B cell (primary cell): ENCODE measurements around the gene ATXN2L. TPM values are rescaled to one million over a fixed set of nuclear protein-coding genes. Genes with fewer than 3 reads are reported as not detected.

Experiments
- ATAC-seq: fragments of 200-7000 bp; cut with Tn5 transposase; one replicate; pipeline ENCODE4 v1.10.0; 2021; ENCODE audit warnings: low read depth, mild to moderate bottlenecking, moderate number of reproducible peaks, moderate library complexity
- CTCF ChIA-PET: fragments of 350-600 bp; sonication (Branson Sonifier 250); formaldehyde crosslinking; loops from one replicate; lab custom pipeline; 2021; ENCODE audit warnings: antibody characterized with exemption, inconsistent platforms; lab: Charles Lee
- POLR2A ChIA-PET: fragments of 350-600 bp; sonication (Branson Sonifier 250); formaldehyde crosslinking; loops from one replicate; lab custom pipeline; 2021; ENCODE audit warnings: antibody characterized with exemption; lab: Charles Lee
- DNase-seq: peaks from one replicate; pipeline ENCODE4 v3.0.0; 2013
- H2AFZ ChIP-seq: 2 replicates; pipeline ENCODE4 v1.6.1; 2012; ENCODE audit warnings: mild to moderate bottlenecking, low read depth, low read length; ENCODE audit not compliant: insufficient read depth, poor library complexity, severe bottlenecking
- H3K27ac ChIP-seq, 2 donors: 1 replicate in 1 of 2; 2 replicates in 1 of 2; pipeline ENCODE4 v1.5.1; 2012 to 2013; ENCODE audit warnings: low read length in 2 of 2, mild to moderate bottlenecking in 2 of 2, moderate library complexity in 1 of 2
- H3K27me3 ChIP-seq, 4 experiments: fragments of 200-600 bp in 1 of 4; sonication (generic) in 1 of 4; replicated peaks in 1 of 4; 1 replicate in 2 of 4; 2 replicates in 2 of 4; pipeline versions ENCODE4 v1.6.1 to v1.7.0; 2013 to 2016; ENCODE audit warnings: low read length in 3 of 4, mild to moderate bottlenecking in 2 of 4, mixed read lengths in 1 of 4, moderate library complexity in 1 of 4; ENCODE audit not compliant: insufficient read depth in 4 of 4, control insufficient read depth in 3 of 4; ENCODE audit errors: control extremely low read depth in 1 of 4
- H3K36me3 ChIP-seq, 2 experiments: replicated peaks in 1 of 2; 1 replicate in 1 of 2; 2 replicates in 1 of 2; pipeline versions ENCODE4 v1.6.1 to v1.7.1; 2013; ENCODE audit warnings: low read length in 1 of 2; ENCODE audit not compliant: insufficient read depth in 2 of 2, control insufficient read depth in 1 of 2; ENCODE audit errors: control extremely low read depth in 1 of 2, extremely low read depth in 1 of 2
- H3K4me1 ChIP-seq, 2 donors: fragments of 200-600 bp in 1 of 2; sonication (generic) in 1 of 2; 1 replicate in 1 of 2; 2 replicates in 1 of 2; pipeline versions ENCODE4 v1.5.1 to v1.6.1; 2013 to 2017; ENCODE audit warnings: low read length in 2 of 2; ENCODE audit not compliant: control insufficient read depth in 2 of 2, insufficient read depth in 2 of 2
- H3K4me2 ChIP-seq: replicated peaks from 2 replicates; pipeline ENCODE3; 2012; ENCODE audit warnings: mild to moderate bottlenecking, low read depth, low read length; ENCODE audit not compliant: poor library complexity, severe bottlenecking
- H3K4me3 ChIP-seq, 5 experiments: fragments of 200-600 bp in 1 of 5; sonication (generic) in 1 of 5; 1 replicate in 3 of 5; 2 replicates in 2 of 5; pipeline versions ENCODE4 v1.5.1 to v1.7.0; 2011 to 2016; ENCODE audit warnings: low read length in 4 of 5, mild to moderate bottlenecking in 4 of 5, low read depth in 2 of 5, control low read depth in 1 of 5, moderate library complexity in 1 of 5; ENCODE audit not compliant: insufficient read depth in 1 of 5; ENCODE audit errors: control extremely low read depth in 1 of 5, extremely low read depth in 1 of 5
- H3K79me2 ChIP-seq: fragments of 200-600 bp; sonication (generic); one replicate; pipeline ENCODE4 v1.6.0; 2016; ENCODE audit warnings: low read length; ENCODE audit not compliant: control insufficient read depth, insufficient read depth
- H3K9ac ChIP-seq: fragments of 200-600 bp; sonication (generic); 2 replicates; pipeline ENCODE4 v1.6.1; 2017; ENCODE audit warnings: mild to moderate bottlenecking, low read length, moderate library complexity
- H3K9me3 ChIP-seq, 3 donors: one replicate each; pipeline versions ENCODE4 v1.6.1 to v1.7.1; 2013; ENCODE audit warnings: low read length in 2 of 3; ENCODE audit not compliant: control insufficient read depth in 2 of 3, insufficient read depth in 1 of 3; ENCODE audit errors: control extremely low read depth in 1 of 3
- H4K20me1 ChIP-seq: 2 replicates; pipeline ENCODE4 v1.6.0; 2012; ENCODE audit warnings: mild to moderate bottlenecking, low read length; ENCODE audit not compliant: insufficient read depth, control insufficient read depth, poor library complexity, severe bottlenecking
- H3K27ac Mint-ChIP-seq: one replicate; pipeline ENCODE4 v1.8.0; 2021; ENCODE audit warnings: mixed read lengths
- H3K27me3 Mint-ChIP-seq: one replicate; pipeline ENCODE4 v1.8.0; 2021; ENCODE audit warnings: mixed read lengths
- H3K4me1 Mint-ChIP-seq: one replicate; pipeline ENCODE4 v1.8.0; 2021; ENCODE audit warnings: mixed read lengths
- H3K4me3 Mint-ChIP-seq: one replicate; pipeline ENCODE4 v1.8.0; 2021; ENCODE audit warnings: mixed read lengths
- H3K9me3 Mint-ChIP-seq: one replicate; pipeline ENCODE4 v1.8.0; 2022; ENCODE audit warnings: mixed read lengths; ENCODE audit not compliant: insufficient read depth
- EZH2 ChIP-seq: IDR thresholded peaks from 2 replicates; pipeline ENCODE4 v1.6.1; 2012; ENCODE audit warnings: borderline replicate concordance, low read depth, mild to moderate bottlenecking, moderate library complexity, low read length; ENCODE audit not compliant: insufficient read depth, poor library complexity, severe bottlenecking
- WGBS: methylation state at CpG from one replicate; pipeline ENCODE4 v1.1.5; 2013; ENCODE audit warnings: missing lambda C conversion rate; ENCODE audit not compliant: insufficient coverage; 5-methylcytosine and 5-hydroxymethylcytosine counted together
- intact Hi-C: fragments of 100-400 bp; cut with micrococcal nuclease; formaldehyde crosslinking; loops from one replicate; pipeline ENCODE4 v1.10.0; 2022
- polyA plus RNA-seq: library from polyadenylated mRNA; depleted of rRNA; stranded (reverse); fragments of >200 nt; gene quantifications from 2 replicates; pipeline ENCODE4 v1.2.3, GENCODE V29; 2012
- total RNA-seq, 2 donors: library from RNA; stranded (reverse); fragments of 120-200 nt in 1 of 2; gene quantifications; 1 replicate in 1 of 2; 2 replicates in 1 of 2; pipeline versions ENCODE4 v1.2.3 to v1.2.4, GENCODE V29; 2013 to 2022
- TF ChIP-seq, protein P1 (sequence below): fragments of 200-600 bp; IDR thresholded peaks from one replicate; pipeline ENCODE4 v1.8.0; 2022; ENCODE audit warnings: antibody characterized with exemption, mild to moderate bottlenecking

The ATXN2L gene
- total and polyA plus RNA-seq, 2 donors (not counting 1 experiment from before 2014, with no cell fraction given) = 157 to 289 TPM

DNA sequence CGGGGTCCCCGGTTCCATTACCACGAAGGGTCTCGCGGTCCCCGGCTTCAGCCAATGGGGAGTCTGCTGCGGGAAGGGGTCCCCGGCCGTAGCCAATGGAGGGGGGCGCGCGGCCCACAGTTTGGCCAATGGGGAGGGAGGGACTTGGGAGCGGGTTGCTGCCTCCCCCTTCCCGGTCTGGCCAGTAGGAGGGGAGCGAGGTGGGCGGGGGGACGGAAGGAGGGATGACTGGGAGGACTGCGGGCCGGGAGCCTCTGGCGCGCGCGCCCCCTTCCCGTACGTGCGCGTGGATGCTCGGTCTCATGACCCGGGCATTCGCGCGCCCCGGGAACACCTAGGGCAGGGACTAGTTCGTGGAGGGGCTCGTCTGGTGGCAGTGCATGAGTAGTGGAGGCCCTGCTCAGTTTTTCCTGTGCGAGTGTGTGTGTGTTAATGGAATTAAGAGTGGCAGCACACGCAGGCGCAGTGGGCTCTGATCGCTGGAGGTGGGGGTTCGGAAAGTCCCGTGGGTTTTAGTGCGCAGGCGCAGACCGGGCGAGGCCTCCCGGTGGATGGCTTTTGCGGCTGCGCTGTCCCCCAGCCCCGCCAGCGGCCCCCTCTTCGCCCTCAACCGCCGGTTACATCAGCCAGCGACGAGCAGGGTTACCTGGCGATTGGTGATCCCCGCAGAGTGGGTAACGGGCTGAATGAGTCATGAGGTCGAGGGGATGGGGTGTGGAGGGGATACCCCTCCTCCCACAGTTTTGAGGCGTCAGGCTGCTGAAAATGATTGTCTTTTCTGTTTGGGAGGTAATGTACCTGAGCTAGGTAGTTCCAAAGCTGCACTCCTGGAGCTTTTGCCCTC, 1.3 kb downstream of the ATXN2L start:
- peaks cover 60% of the 10 kb centered on the region for H3K79me2 ChIP-seq
- H2AFZ ChIP-seq = peak overlapping the region; percentile 82
- Mint-ChIP-seq H3K4me1 (peaks cover 28% of the 10 kb centered on the region), H3K27me3 (no peaks in the 10 kb centered on the region), H3K4me3 (peak overlapping the region; percentile 98), H3K9me3 (no peaks in the 10 kb centered on the region), H3K27ac (peak overlapping the region; percentile 97)
- H3K9me3 ChIP-seq = no peaks in the 10 kb centered on the region
- H3K27me3 ChIP-seq = no peaks in the 10 kb centered on the region
- intact Hi-C loops = loop anchor here (1.0 kb wide), 3 partner anchors 39 to 126 kb away; partner anchors contain the start of genes NFATC2IP and SH2B1
- DNase-seq = peak; percentile 97
- peak overlapping the region; percentile 81 for H3K4me2 ChIP-seq
- H3K27ac ChIP-seq = peak overlapping the region; percentile 98 to 99
- H3K9ac ChIP-seq = peak overlapping the region; percentile 94
- POLR2A ChIA-PET = interaction anchor here (0.6 to 1.9 kb wide), 9 partner anchors 22 to 1705 kb away, joined by 3 to 23 read pairs (median 4); partner anchors contain the start of genes NFATC2IP, SH2B1, SPNS1 and TUFM
- H3K4me1 ChIP-seq = peaks cover 19 to 23% of the 10 kb centered on the region in 2 donors
- TF ChIP-seq, protein P1, sequence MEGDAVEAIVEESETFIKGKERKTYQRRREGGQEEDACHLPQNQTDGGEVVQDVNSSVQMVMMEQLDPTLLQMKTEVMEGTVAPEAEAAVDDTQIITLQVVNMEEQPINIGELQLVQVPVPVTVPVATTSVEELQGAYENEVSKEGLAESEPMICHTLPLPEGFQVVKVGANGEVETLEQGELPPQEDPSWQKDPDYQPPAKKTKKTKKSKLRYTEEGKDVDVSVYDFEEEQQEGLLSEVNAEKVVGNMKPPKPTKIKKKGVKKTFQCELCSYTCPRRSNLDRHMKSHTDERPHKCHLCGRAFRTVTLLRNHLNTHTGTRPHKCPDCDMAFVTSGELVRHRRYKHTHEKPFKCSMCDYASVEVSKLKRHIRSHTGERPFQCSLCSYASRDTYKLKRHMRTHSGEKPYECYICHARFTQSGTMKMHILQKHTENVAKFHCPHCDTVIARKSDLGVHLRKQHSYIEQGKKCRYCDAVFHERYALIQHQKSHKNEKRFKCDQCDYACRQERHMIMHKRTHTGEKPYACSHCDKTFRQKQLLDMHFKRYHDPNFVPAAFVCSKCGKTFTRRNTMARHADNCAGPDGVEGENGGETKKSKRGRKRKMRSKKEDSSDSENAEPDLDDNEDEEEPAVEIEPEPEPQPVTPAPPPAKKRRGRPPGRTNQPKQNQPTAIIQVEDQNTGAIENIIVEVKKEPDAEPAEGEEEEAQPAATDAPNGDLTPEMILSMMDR = no peak
- TF ChIP-seq EZH2 = no peak
- H3K4me3 ChIP-seq = peak overlapping the region; percentile 76 to 95 (median 87)
- peaks cover 46% of the 10 kb centered on the region for H4K20me1 ChIP-seq
- peaks cover 0 to 41% of the 10 kb centered on the region in 2 experiments for H3K36me3 ChIP-seq
- peak; percentile 76 for ATAC-seq
- CTCF ChIA-PET = interaction anchor here (1.0 to 3.1 kb wide), 3 partner anchors 23 to 121 kb away, joined by 3 to 18 read pairs (median 8); partner anchors contain the start of gene TUFM
- under 1% methylated on average over 54 of the region's 60 CpGs for WGBS

DNA sequence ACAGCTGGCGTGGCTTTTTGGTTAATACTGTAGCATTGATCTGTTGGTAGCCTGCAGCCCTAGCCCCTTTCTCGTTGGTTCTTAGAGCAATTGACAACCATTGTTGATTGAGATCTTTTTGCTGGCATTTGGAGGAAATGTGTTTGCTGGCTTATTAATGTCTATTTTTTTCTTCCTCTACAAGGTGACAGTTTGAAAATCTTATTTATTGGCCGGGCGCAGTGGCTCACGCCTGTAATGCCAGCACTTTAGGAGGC, 1.8 kb downstream of the ATXN2L start:
- H3K4me3 Mint-ChIP-seq = peak overlapping the region; percentile 98

More for the DNA sequence above, 1.8 kb downstream of the ATXN2L start:
- CTCF ChIA-PET = interaction anchor here (1.0 kb wide), 1 partner anchor 121 kb away, joined by 3 read pairs; no protein-coding TSS in a partner anchor
- intact Hi-C loops = loop anchor here (1.0 kb wide), 2 partner anchors 39 to 126 kb away; partner anchors contain the start of genes NFATC2IP and SH2B1
- ATAC-seq (no peak), DNase-seq (no peak)
- H3K27me3 ChIP-seq = no peaks in the 10 kb centered on the region
- TF ChIP-seq, protein P1 = no peak
- no peak for TF ChIP-seq EZH2
- Mint-ChIP-seq H3K9me3 (no peaks in the 10 kb centered on the region), H3K4me1 (peaks cover 28% of the 10 kb centered on the region), H3K27ac (peak overlapping the region; percentile 97), H3K27me3 (no peaks in the 10 kb centered on the region)
- H3K27ac ChIP-seq = peak overlapping the region; percentile 98 to 99
- H3K36me3 ChIP-seq = peaks cover 2 to 47% of the 10 kb centered on the region in 2 experiments
- peaks cover 19 to 23% of the 10 kb centered on the region in 2 donors for H3K4me1 ChIP-seq
- POLR2A ChIA-PET = no interaction called here
- H3K4me3 ChIP-seq = peak overlapping the region; percentile 76 to 95 (median 87)
- peaks cover 51% of the 10 kb centered on the region for H4K20me1 ChIP-seq
- peak overlapping the region; percentile 82 for H2AFZ ChIP-seq
- no peaks in the 10 kb centered on the region for H3K9me3 ChIP-seq
- H3K9ac ChIP-seq = peak overlapping the region; percentile 94
- H3K4me2 ChIP-seq = peak overlapping the region; percentile 81
- 10% methylated on average over 1 of the region's 5 CpGs for WGBS
- H3K79me2 ChIP-seq = peaks cover 64% of the 10 kb centered on the region
